HG02973 (cell line): ENCODE measurements around the gene TTYH3.

Source experiments
- ATAC-seq: cut with Tn5 transposase; IDR thresholded peaks from one replicate; pipeline ENCODE4 v1.9.1; 2021; ENCODE audit warnings: moderate library complexity; ENCODE audit not compliant: unreplicated experiment

TTYH3 gene

DNA sequence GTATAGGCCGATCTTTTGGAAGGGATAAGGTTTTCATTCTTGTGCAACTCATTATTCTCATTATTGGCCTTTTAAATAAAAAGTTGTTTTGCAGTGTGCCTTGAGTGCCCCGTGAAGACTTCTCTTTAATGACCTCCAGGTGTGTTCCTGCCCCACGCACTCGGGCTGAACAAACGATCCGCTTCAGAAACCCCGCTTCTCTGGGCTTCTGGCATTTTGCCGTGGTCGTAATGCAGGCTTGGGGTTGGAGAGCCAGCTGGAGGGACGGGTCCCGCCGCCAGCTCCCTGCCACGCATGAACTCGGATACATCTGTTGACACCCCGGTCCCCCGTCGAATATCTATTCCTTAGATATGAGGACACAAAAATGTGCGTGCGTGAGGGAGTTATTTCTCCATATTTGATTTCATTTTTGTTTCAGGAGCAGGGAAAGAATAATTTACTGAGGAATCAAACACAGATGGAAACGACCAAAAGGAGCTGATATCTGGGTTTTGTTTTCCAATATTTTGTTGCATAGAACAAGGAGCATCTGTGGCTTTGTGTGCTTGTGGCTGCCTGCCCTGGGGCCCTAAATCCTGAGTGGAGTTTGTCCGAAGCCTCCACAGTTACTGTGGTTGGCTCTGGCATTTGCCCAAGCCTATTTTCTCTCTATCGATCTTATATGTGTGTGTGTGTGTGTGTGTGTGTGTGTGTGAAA is 17.0 kb upstream of the TTYH3 start:
- no peak for ATAC-seq

DNA sequence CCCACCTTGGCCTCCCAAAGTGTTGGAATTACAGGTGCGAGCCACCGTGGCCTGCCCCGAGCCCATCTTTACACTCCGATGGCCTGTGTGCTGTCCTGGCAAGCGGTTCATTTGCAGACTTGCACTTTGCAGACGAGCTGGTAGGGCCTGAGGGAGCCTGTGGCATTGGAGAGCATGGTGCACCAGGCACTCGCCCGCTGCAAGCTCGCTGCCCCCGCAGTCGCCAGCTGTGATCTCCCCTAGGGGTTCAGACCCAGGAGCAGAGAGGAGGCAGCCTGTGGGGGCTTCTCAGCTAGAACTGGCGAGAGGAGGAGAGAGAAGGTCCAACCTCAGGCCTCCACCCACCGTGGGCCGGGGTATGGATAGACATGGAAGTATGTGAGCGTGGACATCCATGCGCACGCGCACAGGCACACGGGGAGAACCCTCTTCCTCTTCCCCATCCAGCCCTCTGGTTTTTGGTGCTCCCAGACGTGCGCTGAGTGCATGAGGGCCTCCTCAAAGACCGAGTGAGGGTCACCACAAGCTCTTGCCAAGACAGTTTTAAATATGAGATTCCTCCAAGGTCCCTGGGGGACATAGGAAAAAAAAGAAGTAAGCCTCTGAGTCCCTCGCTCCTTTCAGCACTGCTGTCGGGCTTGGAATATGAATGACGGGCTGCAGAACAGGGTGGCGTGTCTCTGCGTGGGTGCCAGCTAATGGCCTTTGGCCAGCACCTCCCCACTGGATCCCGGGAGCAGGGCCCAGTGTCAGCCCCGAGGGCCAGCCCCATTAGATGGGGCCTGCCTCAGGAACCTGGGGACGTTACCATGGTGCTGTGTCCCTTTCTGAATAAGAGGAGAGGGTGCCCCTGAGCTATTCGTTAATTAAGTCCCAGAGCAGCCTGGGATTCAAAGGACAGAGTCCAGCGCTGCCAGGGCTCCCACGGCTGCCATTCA is 15.1 kb upstream of the TTYH3 start:
- ATAC-seq, result no peak

DNA sequence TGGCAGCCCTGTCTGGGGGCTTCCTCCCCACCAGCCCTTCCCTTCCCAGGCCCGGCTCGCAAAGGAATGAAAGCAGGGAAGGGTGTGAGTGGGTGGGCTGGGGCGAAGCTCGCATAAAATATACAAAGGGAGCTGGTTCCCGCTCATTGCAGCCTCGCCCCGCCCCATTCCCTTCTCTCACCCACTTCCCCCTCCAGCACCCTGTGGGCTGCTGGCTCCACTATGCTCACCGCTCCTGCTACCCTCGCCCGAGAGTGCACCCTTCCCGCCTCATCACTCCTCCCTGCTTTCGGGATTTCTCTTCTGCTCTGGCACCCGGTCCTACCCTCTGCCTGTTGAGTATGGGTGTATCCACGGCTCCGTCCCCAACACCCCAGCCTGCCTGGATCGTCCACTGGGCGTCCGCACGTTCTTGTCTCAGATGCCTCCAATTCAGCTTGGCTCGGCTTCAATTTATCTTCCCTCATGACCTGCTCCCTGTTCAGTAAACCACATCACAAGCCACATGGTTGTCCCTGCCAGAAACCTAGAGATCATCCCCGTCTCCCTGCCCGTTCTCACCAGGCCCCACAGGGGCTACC is 14.4 kb upstream of the TTYH3 start:
- no peak for ATAC-seq

DNA sequence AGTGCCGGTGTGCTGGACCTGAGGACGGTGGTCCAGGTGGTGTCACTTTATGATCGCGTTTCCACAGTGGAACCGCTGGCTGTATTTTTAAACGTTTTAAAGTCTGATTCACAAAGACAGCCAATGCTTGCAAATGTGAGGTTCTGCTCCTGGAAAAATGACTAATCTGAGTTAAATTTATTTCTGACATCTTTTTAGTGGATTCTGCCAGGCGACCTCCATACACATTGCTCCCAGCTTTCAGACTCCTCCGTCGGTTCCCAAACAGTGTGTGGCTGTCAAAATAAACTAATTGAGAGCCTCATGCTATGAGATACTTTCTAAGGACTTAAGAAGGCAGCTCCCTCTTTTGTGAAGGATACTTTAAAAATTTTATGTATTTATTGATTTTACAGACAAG is 12.7 kb upstream of the TTYH3 start:
- no peak for ATAC-seq

DNA sequence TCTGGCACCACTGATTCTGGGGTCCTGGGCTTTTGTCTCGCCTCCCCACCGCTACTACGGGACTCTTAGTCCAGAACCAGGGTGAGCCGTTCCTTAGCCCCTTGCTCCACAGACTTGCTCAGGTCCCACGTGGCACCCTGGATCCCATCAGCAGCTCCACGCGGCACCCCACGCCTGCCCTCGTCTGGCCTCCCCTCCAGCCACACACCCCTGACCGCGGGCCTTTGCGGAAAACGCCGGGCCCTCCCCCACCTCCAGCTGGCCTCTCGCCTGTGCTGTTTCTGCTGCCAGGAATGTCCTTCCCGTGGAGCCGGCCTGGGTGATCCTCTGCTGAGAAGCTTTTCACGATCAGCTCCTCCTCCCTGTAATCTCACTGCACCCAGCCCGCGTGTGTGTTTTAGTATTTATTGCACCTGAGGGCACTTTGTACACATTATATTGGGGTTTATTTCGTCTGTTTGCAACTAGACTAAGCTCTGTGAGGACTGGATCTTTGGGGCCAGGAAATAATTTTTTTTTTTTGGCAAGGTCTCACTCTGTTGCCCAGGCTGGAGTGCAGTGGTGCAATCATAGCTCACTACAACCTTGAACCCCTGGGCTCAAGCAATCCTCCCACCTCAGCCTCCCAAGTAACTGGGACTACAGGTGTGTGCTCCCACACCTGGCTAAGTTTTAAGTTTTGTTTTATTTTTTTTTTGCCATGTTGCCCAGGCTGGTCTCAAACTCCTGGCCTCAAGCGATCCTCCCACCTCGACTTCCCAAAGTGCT is 10.5 kb upstream of the TTYH3 start:
- ATAC-seq, result no peak

DNA sequence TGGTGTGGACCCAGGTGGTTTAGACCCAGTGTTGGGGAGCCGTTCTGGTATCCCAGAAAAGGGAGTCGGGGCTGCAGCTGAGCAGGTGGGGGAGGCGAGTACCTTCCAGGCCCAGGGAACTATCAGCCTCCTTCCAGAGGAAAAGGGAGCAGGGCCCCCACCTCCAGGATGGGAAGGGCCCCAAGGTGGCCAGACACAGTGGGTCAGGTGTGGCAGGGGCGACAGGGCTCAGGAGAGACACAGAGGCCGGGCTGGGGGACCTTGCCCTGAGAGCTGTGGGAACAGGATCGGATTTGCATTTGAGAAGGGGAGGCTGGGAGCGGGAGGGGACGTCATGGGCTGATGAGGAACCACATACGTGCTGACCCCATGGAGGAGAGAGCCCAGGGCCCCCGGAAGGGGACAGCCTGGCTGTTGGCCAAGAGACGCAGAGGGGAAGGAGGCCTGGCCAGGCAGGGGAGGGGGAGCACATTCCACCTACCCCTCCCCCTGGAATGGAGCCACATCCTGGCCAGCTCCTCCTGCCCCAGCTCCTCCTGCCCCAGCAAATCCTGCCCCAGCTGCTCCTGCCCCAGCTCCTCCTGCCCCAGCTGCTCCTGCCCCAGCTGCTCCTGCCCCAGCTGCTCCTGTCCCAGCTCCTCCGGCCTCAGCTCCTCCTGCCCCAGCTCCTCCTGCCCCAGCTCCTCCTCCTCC is 9.7 kb upstream of the TTYH3 start:
- ATAC-seq, result no peak

DNA sequence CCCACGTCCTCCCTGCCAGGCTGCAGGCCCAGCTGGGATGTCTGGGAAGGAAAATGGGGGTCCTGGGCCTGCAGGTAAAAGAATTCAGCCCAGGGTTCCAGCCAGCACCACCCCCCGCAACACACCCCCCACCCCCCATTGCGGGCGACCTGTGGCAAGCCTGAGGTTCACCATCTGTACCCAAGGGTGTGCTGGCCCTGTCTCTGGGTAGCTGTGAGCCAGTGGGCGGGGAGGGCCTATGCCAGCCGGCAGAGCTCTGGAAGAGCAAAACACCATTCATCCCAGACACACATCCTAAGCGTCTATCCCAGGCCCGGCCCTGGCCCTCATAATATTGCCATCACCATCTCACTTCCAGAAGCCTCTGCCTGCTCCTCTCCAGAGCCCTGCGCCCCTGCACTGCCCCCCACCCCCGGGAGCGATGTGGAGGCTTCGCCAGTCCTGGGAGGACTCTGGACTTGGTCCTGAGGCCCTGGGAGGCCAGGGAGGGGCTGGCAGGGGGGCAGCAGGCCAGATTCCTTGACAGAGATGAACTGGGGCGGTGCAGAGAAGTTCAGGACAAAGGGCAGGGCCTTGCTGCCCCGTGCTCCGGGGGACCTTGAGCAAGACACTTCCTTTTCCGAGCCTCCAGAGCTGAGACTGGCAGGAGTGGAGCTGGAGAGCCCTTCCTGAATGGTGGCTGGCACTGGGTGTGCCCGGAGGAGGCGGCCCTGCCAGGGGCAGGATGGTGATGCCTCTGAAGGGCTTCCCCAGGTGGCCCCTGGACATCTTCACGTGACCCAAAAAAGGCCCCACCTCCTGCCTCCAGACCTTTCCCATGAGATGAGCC is 8.7 kb upstream of the TTYH3 start:
- ATAC-seq, result no peak

DNA sequence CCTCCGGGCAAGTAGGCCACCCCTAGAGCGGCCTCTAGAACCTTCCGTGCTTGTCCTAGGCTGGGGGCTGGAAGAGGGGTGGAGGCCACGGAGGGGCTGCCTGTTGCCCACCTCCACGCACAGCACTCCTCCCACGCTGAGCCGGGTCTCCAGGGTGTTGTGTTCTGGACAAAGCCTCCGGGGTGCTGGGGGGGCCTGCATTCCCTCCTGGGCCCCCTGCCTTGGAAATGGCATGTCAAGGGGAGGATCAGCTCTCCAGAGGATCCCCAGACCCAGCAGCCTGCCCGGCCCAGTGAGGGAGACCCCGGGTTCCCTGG is 8.1 kb upstream of the TTYH3 start:
- no peak for ATAC-seq

DNA sequence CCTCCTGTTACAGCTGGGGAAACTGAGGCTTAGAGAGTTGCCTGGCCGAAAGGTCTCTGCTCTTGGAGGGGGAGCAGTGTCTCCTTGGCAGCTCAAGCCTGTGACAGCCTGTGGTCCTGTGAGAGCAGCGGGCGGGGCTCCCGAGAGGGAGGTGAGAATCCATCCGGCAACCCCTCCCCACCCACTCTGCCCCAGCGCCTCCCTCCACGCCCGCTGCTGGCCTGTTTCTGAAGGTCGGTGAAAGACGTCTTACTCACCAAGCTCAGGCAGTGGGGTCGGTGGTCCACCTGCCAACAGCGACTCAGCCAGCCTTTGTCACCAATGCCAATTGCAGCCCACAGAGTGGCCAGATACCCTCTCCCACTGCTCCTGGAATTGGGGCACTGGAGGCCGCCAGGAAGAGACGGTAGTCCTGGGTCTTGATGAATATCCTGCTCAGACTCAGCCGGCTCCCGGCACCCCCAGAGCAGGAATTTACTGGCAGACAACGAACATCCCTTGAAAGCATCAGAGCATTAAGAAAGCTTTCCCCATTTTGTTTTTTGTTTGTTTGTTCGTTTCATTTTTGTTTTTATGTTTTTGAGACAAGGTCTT is 7.4 kb upstream of the TTYH3 start:
- no peak for ATAC-seq

DNA sequence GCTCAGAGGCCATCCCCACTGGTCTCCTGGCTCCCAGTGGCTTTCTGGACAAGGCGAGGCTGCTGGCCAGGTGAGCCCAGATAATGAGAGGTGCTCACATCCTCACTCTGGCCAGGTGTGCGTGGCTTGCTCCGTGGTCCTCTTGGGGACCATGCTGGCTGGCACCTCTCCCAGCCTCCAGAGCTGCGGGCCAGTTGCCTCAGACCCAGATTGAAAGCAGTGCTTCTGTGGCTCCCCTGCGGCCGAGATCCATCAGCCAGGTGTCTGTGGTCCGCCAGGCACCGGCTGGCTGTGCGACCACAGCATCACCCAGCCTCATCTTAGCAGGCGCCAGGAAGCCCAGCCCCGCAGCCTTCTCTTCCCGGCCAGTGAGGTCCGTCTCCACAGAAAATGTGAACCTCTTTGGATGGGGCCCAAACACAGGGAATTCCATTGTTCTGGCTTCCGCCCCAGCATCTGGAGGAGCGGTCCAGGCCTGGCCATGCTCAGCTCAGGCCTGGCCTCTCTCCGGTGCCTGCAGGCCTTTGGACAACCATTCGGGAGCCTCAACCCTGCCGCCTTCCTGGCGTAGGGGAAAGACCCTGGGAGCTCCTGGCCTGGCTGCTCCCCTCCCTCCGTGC is 5.2 kb upstream of the TTYH3 start:
- ATAC-seq, result no peak

DNA sequence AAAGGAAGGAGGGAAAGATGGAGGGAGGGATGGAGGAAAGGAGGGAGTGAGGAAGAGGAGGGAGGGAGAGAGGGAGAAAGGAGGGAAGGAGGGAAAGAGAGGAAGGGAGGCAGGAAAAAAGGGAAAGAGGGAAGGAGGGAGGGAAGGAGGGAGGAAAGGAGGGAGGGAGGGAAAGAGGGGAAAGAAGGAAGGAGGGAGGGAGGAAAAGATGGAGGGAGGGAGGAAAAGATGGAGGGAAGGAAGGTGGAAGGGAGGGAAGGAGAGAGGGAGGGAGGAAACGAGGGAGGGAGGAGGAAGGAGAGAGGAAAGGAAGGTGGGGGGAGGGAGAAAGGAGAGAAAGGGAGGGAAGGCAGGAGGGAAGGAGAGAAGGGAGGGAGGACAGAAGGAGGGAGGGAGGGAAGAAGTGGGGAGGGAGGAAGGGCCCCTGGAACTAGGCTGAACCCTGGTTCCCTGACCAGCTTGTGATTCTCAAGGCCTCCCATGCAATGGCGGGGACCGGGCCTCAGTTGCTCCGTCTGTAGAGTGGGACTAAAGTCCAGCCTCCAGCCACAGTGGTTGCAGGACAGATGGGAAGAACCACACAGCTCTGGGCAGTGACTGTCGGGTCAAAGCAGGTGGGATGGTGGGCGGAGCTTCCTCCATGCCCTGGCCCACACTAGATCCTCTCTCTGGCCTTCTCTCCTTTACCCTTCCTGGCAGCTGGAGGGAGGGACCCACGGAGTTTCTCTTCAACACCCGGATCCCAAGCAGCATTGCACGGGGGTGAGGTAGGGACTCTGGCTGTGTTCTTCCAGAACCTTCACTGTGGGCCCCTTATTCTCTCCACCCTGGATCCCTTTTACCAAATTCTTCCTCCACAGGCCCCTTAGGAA is 4.3 kb upstream of the TTYH3 start:
- no peak for ATAC-seq

DNA sequence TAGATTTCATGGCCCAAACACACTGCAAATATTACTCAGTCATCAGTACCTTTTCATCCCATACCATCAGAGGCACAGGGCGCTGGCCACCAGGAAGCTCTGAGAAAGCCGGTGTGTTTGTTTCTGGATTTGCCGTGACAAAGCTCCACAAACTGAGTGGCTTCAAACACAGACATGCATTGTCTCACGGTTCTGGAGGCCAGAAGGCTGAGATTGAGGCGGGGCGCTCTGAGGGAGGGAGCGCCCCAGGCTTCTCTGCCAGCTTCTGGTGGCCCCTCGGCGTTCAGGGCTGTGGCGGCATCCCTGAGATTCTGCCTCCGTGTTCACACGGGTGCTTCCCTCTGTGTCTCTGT is 3.7 kb upstream of the TTYH3 start:
- ATAC-seq, result no peak

DNA sequence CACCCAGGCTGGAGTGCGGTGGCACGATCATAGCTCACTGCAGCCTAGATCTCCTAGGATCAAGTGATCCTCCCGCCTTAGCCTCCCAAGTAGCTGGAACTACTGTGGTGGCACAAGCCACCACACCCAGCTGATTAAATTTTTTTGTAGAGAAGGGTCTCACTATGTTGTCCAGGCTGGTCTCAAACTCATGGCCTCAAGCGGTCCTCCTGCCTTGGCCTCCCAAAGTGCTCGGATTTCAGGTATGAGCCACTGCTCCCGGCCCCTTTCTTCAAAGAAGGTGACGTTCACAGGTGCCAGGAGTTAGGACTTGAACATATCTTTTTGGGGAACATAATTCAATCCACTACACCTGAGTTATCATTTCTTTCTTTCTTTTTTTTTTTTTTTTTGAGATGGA is 2.9 kb upstream of the TTYH3 start:
- ATAC-seq, result no peak

DNA sequence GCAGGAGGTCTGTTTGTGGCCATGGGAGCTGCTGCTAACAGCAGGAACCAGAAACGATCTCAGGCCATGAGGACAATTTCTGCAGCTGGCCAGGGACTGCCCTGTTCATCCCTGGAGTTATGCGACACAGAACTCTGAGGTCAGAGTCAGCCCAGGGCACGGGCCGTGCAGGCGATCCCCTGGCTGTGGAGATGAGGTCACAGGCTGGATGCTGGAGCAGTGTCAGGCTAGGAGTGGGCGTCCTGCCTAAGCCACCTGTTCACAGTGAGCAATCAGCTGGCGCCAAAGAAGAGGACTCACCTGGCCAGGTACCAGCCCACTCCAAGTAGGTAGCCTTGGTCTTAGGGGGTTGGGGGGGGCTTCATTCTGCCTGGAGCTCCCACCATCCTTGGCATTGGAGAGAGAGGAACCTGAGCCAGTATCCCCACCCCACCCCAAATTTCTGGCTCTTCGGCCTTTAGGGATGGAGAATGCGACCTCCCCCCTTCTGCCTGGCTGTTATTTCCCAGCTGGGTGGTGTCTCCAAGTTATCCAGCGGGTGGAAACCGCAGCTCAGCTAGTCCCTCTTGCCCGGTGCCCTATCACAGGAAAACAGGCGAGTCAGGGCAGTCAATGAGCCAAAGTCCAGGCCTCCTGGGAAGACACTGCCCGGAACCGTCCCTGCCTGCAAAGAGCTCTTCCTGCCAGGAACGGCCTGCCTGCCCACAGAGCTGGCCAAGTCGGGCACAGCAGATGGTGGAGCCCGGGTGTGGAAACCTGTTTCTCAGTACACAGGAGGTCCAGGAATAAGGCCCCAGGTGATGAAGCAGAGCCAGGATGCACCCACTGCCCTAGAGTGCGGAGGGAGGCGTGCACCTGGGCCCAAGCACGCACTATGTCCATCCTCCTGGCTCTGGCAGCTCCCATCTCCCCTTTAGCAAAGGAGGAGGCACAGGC is 1.8 kb upstream of the TTYH3 start:
- ATAC-seq, result no peak

DNA sequence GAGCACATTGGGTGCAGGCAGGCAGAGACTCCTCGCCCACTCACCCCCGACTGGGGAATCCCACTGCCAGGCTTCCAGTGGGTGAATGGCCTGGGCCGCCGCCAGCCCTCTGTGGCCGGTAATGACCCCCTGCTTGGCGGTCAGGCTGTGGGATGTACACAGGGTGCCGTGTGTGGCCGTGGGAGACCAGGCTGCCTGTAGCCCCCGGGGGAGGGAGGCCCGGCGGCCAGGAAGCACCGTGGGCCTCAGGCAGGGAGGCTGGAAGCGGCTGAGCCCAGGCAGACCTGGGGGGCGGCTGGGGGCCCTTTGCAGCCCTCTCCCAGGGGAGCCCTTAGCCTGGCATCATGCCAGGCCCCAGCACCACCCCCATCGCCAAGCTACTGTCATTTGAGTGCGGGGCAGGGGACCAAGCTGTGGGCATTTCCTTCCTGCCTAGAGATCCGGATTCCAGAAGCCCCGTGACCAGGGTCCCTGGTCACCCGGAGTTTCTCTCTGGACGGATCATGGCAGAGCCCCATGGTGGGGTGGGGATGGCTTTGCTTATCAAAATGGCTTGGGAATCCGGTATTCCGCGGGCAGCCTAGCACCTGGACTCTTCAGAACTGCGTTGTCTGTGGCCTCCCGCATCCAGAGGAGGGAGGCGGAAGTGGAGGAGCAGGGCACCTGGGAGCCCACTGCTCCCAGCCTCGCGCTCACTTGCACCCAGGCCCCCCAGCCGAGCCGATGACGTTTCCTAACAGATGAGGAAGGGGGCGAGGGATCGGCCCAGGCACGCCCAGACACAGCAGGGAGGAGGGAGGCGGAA is 1.1 kb downstream of the TTYH3 start:
- ATAC-seq, result no peak

DNA sequence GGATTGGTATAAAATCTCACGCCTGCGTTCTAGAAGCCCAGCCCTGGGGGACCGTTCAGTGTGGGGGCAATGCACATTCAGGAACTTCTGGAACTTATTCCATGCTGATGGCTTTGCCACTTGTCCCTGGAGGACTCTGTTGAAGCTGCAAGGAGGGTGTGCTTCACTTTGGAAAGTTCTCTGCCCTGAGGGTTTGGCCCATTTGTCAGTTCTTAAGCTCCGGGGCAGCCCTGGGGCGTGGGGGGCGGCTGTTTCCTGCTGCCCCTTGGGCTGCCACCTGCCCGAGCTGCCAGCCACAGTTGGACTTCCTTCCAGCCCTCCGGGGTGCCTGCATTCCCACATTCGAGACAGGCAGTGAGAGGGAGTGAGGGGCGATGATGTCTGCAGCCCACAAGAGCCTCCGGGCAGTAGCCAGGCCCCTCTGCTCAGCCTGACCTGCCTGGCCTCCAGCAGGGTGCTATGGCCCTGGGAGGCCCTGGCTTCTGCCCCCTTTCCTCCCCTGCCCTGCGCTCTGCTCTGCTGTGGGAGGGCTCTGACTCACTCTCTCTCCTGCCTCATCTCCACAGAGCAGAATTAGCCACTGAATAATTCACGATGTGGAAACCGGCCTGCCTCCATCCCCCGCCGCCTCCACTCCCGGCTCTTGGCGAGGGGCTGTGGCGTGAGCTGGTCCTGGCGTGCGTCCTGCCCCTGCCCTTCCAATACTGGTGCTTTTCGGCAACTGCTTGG is 1.9 kb downstream of the TTYH3 start:
- no peak for ATAC-seq
